ENCODE data around the gene NBEAL2. TPM values are rescaled to one million over a fixed set of nuclear protein-coding genes. Genes with fewer than 3 reads are reported as not detected.

The NBEAL2 gene
- total RNA-seq, 1 donor from 2014 or later, result 115 TPM

DNA sequence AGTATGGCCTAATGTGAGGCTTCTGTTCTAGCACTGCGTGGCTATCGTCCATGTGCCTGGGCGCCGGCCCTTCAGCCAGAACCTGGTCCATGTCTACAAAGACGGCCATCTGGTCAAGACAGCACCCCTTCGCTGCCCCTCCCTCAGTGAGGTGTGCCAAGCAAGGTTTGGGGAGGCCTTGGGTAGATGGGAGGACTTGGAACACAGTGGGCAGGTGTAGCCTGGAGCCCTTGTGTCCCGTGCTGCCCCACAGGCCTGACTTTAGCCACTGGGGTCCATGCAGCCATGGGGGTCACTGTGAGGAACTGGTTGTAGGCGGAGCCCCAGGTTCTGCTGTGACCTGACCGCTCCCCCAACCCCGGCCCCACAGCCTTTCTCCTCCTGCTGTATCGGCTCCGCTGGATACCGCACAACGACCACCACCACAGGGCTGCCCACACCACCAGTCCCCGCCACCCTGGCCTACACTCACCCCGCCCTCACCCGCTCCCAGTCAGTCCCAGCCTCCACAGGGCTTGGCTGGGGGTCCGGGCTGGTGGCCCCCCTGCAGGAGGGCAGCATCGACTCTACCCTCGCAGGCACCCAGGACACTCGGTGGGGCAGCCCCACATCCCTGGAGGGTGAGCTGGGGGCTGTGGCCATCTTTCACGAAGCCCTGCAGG lies 16.6 kb downstream of the NBEAL2 start:
- Mint-ChIP-seq H3K36me3 (no peaks in the 10 kb centered on the region), H3K27me3 (no peaks in the 10 kb centered on the region), H3K4me3 (no peak overlapping the region), H3K27ac (no peak overlapping the region), H3K9me3 (no peaks in the 10 kb centered on the region), H3K4me1 (ENCODE audit: unreplicated experiment) (peaks cover 4% of the 10 kb centered on the region)
- TF ChIP-seq, protein P1, sequence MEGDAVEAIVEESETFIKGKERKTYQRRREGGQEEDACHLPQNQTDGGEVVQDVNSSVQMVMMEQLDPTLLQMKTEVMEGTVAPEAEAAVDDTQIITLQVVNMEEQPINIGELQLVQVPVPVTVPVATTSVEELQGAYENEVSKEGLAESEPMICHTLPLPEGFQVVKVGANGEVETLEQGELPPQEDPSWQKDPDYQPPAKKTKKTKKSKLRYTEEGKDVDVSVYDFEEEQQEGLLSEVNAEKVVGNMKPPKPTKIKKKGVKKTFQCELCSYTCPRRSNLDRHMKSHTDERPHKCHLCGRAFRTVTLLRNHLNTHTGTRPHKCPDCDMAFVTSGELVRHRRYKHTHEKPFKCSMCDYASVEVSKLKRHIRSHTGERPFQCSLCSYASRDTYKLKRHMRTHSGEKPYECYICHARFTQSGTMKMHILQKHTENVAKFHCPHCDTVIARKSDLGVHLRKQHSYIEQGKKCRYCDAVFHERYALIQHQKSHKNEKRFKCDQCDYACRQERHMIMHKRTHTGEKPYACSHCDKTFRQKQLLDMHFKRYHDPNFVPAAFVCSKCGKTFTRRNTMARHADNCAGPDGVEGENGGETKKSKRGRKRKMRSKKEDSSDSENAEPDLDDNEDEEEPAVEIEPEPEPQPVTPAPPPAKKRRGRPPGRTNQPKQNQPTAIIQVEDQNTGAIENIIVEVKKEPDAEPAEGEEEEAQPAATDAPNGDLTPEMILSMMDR (conservative IDR thresholded peaks at IDR 0.05), result no peak
- DNase-seq (ENCODE audit: extremely low spot score, unreplicated experiment), result no peak

DNA sequence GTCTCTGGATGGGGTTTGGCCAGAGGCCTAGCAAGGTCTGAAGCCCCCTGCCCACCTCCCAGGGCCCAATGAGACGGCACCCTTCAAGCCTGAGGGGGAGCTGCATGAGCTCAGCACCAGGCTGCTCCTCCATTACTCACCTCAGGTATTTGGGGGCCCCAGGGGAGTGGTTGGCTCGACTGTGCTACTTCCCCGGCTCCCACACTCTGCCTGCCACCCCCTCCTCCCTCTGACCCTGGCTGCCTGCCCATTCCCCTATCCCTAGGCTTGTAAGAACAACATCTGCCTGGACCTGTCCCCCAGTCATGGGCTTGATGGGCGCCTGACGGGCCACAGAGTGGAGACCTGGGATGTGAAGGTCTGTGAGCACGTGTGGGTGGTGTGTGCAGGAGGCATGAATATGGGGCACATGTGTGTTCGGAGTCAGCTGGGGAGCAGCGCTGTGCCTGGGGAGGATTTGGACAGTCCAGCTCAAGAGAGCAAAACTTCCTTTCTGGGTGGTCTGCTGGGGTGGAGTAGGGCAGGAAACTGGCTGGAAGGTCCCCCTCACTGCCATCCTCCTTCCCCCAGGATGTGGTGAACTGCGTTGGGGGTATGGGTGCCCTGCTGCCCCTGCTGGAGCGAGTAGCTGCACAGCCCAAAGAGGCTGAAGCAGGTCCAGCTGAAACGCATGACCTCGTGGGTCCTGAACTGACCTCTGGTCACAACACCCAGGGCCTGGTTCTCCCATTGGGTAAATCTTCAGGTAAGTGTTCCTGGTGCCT lies 17.4 kb downstream of the NBEAL2 start:
- no peak overlapping the region for H3K4me3 Mint-ChIP-seq
- DNase-seq (ENCODE audit: extremely low spot score, unreplicated experiment), result no peak

DNA sequence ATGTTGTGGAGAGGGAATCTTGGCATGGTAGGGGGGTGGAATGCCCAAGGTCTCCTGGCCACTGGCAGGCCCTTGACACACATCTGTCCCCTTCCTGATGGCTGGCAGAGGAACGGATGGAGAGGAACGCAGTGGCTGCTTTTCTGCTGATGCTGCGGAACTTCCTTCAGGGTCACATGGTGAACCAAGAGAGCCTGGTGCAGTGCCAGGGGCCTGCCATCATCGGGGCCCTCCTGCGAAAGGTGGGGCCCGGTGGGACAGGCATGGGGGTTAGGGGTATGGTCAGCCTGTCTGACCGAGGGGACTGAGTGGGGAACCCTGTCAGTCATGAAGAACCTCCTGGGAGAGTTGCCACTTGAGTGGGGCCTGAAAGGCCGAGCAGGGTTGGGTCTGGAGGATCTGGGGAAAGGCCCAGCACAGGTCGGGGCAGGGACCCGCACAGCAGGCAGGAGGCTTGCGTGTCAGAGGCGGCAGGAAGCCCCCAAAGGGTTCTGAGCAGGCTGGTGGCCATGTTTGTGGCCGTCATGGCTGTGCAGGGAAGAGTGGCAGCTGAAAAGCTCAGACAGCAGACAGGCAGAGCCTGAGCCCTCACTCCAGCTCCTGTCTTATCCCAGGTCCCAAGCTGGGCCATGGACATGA lies 18.1 kb downstream of the NBEAL2 start:
- H3K4me1 Mint-ChIP-seq (ENCODE audit: unreplicated experiment), result peaks cover 4% of the 10 kb centered on the region
- DNase-seq (ENCODE audit: extremely low spot score, unreplicated experiment), result no peak
- no peak overlapping the region for H3K4me3 Mint-ChIP-seq
- TF ChIP-seq, protein P1 (conservative IDR thresholded peaks at IDR 0.05), result no peak
- H3K27me3 Mint-ChIP-seq, result no peaks in the 10 kb centered on the region
- H3K9me3 Mint-ChIP-seq, result no peaks in the 10 kb centered on the region
- peaks cover 3% of the 10 kb centered on the region for H3K36me3 Mint-ChIP-seq
- H3K27ac Mint-ChIP-seq, result no peak overlapping the region

More for the DNA sequence above, 17.4 kb downstream of the NBEAL2 start:
- Mint-ChIP-seq H3K4me1 (ENCODE audit: unreplicated experiment) (peaks cover 4% of the 10 kb centered on the region), H3K9me3 (no peaks in the 10 kb centered on the region), H3K36me3 (no peaks in the 10 kb centered on the region), H3K27ac (no peak overlapping the region), H3K27me3 (no peaks in the 10 kb centered on the region)
- TF ChIP-seq, protein P1 (conservative IDR thresholded peaks at IDR 0.05), result no peak

DNA sequence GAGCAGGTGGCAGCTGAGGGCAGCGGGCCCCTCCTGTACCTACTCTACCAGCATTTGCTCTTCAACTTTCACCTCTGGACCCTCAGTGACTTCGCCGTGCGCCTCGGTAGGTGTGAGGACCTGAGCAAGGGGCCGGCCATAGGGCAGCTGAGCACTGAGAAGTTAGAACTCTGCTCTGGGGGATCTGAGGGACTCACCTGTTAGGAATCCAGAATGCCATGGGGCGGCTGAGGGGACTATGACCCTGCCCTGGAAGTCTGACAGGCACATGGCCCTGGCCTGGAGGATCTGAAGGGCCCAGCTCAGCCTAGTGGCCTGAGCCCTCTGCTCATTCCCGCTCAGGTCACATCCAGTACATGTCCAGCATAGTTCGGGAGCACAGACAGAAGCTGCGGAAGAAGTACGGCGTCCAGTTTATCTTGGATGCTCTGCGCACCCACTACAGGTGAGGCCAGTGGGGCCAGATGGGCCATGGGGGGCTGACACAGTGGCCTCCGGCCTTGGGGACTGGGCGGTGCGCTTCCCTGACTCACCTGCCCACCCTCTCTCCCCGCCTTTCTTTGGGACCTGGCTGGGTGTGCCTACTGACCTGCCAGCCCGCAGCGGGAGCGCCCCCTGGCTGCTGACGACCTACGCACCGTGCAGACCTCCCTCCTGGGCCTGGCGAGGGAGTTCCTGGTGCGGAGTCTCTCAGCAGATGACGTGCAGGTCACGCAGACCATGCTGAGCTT lies 18.8 kb downstream of the NBEAL2 start:
- TF ChIP-seq, protein P1 (conservative IDR thresholded peaks at IDR 0.05), result peak; percentile 81
- DNase-seq (ENCODE audit: extremely low spot score, unreplicated experiment), result no peak
- Mint-ChIP-seq H3K27ac (peak overlapping the region; percentile 27), H3K27me3 (no peaks in the 10 kb centered on the region), H3K36me3 (peaks cover 3% of the 10 kb centered on the region), H3K4me3 (no peak overlapping the region), H3K9me3 (no peaks in the 10 kb centered on the region), H3K4me1 (ENCODE audit: unreplicated experiment) (peaks cover 4% of the 10 kb centered on the region)

DNA sequence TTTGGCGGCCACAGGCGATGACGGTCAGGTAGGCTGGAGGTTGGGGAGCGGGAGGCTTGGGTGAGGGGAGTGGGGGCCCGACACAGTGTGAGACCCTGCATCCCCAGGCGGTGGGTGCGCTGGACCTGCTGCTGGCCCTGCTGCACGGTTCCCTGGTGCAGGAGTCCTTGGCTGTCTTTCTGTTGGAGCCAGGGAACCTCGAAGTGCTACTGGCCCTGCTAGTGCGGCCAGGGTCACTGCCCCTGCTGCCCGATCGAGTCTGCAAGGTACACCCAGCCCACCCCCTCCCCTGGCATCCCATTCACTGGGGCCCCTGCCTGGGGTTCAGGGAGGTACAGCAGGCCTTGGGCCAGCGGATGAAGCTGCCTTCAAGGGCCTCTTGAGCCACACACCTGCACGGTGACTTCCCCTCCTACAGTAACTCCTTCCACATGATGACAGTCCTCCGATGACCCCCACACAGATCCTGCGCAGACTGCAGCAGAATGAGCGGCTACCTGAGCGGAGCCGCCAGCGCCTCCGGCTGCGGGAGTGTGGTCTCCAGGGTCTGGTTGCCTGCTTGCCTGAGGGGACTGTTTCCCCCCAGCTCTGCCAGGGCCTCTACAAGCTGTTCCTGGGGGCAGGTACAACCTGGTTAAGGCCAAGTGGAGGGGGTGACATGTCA lies 19.5 kb downstream of the NBEAL2 start:
- Mint-ChIP-seq H3K27ac (no peak overlapping the region), H3K4me1 (ENCODE audit: unreplicated experiment) (peaks cover 4% of the 10 kb centered on the region), H3K4me3 (no peak overlapping the region), H3K27me3 (no peaks in the 10 kb centered on the region), H3K36me3 (peaks cover 3% of the 10 kb centered on the region), H3K9me3 (no peaks in the 10 kb centered on the region)
- TF ChIP-seq, protein P1 (conservative IDR thresholded peaks at IDR 0.05), result no peak
- no peak for DNase-seq (ENCODE audit: extremely low spot score, unreplicated experiment)
